ENCODE results near the gene MBD2. TPM values are rescaled to one million over a fixed set of nuclear protein-coding genes. Genes with fewer than 3 reads are reported as not detected.

The MBD2 gene
- total RNA-seq, 4 donors from 2014 or later = 53.5 to 79.7 (median 63.5) TPM

DNA sequence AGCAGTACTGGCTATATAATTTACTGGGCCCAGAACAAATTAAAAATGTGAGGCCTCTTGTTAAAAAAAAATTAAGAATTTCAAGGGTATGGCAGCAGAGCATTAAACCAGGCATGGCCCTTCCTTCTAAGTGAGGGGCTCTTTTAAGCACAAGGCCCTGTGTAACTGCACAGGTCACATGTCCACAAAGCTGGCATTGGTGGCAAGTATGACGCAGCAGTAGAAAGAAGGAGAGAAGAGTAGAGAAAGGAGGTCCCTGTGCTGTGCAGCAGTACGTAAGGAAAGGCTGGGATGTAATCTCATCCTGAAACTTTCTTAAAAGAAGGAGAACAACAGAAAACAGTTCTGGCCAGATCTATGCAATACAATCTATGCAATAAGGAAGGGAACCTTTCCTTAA is 51.2 kb downstream of the MBD2 start:
- TF ChIP-seq, protein P1, sequence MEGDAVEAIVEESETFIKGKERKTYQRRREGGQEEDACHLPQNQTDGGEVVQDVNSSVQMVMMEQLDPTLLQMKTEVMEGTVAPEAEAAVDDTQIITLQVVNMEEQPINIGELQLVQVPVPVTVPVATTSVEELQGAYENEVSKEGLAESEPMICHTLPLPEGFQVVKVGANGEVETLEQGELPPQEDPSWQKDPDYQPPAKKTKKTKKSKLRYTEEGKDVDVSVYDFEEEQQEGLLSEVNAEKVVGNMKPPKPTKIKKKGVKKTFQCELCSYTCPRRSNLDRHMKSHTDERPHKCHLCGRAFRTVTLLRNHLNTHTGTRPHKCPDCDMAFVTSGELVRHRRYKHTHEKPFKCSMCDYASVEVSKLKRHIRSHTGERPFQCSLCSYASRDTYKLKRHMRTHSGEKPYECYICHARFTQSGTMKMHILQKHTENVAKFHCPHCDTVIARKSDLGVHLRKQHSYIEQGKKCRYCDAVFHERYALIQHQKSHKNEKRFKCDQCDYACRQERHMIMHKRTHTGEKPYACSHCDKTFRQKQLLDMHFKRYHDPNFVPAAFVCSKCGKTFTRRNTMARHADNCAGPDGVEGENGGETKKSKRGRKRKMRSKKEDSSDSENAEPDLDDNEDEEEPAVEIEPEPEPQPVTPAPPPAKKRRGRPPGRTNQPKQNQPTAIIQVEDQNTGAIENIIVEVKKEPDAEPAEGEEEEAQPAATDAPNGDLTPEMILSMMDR (IDR thresholded peaks at IDR 0.05; ENCODE audit: low read depth) = no peak

DNA sequence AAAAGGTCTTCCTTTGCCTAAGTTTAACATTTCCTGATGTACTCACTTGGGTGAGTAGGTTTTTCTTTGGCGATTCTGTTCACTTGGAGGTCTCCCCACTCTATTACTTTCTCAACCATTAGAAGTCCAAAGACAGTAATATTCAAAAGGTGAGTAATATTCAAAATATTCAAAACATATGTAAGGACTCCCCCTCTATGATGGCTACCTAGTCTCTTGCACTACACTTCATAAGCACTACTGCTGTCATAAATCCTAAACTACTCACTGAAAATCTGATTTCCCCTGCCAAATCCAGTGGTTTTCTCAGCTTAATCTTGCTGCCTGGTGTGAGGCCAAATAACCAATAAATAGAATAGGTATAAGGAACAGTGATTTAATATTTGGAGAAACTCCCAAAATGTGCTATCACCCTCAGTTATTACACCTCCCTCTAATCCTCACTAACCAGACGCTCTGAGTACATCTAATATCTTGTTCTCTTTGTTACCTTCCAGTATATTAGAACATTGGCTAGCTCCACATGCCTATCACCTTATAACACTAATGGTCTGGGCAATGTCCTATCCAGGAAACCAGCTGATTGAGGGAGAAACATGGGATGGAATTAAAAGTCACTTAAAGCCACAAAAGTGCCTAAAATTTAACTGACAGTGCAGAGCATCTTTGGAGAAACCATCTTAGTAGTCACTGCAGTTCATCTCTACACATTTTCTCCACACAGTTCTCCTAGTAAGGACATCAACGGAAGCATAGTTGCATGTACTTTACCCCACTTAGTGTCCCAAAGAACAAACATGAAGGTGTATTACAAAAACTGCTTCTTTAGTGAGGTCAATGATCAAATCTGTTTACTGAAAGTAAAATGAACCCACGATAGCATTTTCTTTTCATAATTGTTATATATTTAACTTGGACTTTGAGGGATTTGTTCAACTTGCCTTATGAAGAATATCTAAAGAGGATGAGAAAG is 54.8 kb downstream of the MBD2 start:
- TF ChIP-seq, protein P1 (IDR thresholded peaks at IDR 0.05; ENCODE audit: low read depth) = no peak

DNA sequence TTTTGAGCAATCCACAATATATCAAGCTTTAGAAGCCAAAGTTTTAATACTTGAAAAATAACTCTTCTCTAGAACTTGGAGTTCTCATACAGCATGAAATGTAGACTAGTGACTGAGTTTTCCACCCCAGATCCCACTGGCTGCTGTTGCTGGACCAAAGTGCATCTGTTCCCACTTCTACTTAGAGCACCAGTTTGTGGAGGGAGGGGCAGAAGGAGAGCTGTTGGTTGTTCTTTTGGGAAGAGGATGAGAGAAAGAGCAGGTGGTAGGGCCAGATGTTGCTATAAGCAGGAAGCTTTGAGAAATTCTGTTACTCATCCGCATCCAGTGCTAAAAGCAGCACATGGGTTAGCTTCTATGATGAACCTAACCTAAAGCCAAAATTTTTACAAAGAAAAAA is 59.0 kb downstream of the MBD2 start:
- TF ChIP-seq, protein P1 (IDR thresholded peaks at IDR 0.05; ENCODE audit: low read depth) = no peak

DNA sequence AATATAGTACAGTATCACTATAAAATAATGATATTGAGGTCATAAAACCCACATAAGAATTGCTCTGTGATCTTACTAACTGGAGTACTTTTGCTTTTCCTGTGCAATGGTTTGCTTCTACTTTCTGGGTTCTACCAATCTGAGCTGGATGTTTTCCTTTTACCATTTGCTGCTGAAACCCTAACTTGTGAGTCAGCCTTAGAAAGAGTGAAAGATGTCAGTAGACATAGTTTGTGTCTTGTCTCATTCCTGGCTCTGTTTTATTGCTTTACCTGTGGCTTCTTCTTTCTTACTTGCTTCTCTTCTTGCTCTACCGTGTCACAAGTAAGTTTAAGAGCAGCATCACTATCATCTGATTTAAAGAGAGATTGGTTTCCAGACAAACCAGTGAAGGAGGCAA is 61.0 kb downstream of the MBD2 start:
- TF ChIP-seq, protein P1 (IDR thresholded peaks at IDR 0.05; ENCODE audit: low read depth) = no peak

DNA sequence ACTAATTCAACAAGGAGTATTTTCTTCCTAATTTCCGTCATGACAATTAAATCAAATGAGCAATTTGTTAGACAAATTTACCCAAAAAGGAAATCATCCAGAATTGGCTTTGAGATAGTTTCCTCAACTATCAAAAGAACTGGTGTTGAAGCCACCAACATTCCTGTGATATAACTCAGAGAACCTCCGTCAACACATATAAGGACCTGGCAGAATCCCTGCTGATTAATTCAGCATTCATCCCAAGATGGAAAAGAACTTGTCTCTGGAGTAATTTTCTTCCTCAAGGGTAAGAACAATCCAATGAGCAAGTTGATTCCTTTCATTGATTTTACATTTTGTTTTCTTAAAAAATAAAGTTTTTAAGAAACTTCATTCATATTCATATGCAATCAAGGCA is 62.0 kb downstream of the MBD2 start:
- TF ChIP-seq, protein P1 (IDR thresholded peaks at IDR 0.05; ENCODE audit: low read depth) = no peak

DNA sequence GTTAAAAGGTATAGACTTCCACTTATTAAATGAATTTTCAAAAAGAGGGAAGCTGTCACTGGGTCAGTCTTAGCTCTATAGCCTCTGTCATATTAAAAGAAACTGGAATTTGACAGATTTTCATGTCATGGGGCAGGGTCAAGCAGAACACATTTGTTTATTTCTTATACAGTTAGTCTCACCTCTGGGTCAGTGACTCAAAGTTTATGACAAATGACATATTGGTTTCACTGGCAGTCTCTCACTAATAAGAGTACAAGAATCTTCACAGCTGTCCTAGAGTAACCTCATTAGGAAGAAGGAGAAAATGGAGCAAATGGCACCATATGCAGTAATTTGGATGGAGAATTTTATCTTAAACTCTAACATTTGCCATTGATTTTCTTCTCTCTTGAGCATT is 63.2 kb downstream of the MBD2 start:
- TF ChIP-seq, protein P1 (IDR thresholded peaks at IDR 0.05; ENCODE audit: low read depth) = no peak

DNA sequence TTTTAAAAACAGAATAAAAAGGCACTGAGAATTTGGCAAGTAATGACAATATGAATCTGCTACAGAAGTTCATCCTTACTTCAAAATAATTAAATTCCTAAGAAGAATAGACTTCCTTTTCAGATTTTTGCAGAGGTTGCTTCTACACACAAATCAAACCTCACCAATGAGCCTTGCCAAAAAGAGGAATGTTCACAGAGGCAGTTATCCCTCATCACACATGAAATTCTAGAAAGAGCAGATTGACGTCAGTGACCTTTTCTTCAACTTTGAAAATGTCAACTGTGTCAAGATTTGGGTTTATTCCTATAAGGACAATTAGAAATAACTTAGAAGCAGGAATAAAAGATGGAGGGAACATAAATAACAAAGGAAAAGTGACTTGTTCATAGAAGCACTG is 64.6 kb downstream of the MBD2 start:
- TF ChIP-seq, protein P1 (IDR thresholded peaks at IDR 0.05; ENCODE audit: low read depth) = no peak

All from subcutaneous adipose tissue (tissue), 4 donors.